Measurements from ENCODE around the gene ACIN1. TPM values are rescaled to one million over a fixed set of nuclear protein-coding genes. Genes with fewer than 3 reads are reported as not detected.
A peak's percentile ranks its signal among the peaks of the same experiment; 100 is the strongest.

Gene ACIN1
- total and polyA plus RNA-seq, 10 of the 15 experiments (the other 5 are each of a cell fraction or from before 2014, with no cell fraction given): 4.3 to 148 (median 93.4) TPM

DNA sequence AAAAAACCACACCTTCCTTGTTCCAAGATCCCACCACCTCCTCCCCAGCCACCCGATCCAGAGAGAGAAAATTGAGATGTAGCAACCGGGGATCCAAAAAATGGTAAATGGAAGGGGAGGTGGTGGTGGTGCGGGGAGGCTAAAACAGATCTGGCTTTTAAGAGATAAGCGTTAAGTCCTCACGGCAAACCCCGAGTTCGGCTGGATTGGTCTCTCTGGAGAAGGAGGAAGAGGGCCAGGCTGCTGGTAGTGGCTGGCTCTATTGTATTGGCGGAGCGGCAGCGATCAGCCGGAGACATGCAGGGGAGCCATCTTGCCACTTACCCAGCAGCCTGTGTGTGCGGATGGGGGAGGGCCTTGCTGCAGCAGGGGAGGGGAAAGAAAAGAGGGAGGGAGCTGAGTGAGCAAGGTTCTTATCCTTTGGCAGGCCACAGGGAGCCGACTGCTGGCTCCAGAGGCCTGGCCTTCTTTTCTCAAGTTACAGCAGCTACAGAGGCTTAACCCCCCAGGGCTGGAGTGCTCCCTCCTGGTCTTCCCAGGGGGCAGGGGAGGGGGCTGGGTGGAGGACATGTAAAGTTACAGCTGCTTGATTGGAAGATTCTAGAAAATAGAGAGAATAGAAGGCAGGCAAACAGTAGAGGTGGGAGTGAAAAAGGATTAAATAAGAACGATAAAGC is 23.6 kb downstream of the ACIN1 start (continued):
- TF ChIP-seq PRDM15 (CRISPR knock-in tag; IDR thresholded peaks at IDR 0.05) (no peak), BCL3 (IDR thresholded peaks at IDR 0.05; ENCODE audit: borderline replicate concordance, insufficient read depth, low read depth, low read length, poor library complexity, severe bottlenecking) (peak; percentile 19), ZNF687 (IDR thresholded peaks at IDR 0.05) (peak; percentile 31; the same call in 1 of the 2 replicates), MTA3 (IDR thresholded peaks at IDR 0.05; ENCODE audit: borderline replicate concordance, low read length) (no peak; the same call in 1 of the 2 replicates), GATAD2B (conservative IDR thresholded peaks at IDR 0.05; ENCODE audit: low read depth) (no peak), ZZZ3 (IDR thresholded peaks at IDR 0.05; ENCODE audit: control insufficient read depth, insufficient read length, low read depth) (no peak), PAX5 (IDR thresholded peaks at IDR 0.05; ENCODE audit: borderline replicate concordance, low read depth, low read length) (0 out of 2 replicates have a peak, but pooled peaks have one; percentile 16), IKZF1 (conservative IDR thresholded peaks at IDR 0.05) (0 out of 2 replicates have a peak, but pooled peaks have one; percentile 21), CREB1 (IDR thresholded peaks at IDR 0.05; ENCODE audit: low read depth) (0 out of 2 replicates have a peak, but pooled peaks have one; percentile 11), NFYB (IDR thresholded peaks at IDR 0.05; ENCODE audit: insufficient read depth, low read depth, low read length) (no peak), SRF (IDR thresholded peaks at IDR 0.05; ENCODE audit: low read depth in 2 of 2, low read length in 2 of 2) (no peak), SIN3A (IDR thresholded peaks at IDR 0.05; ENCODE audit: low read depth, low read length) (peak; percentile 77; the same call in 1 of the 2 replicates), NBN (IDR thresholded peaks at IDR 0.05) (peak; percentile 72; the same call in 1 of the 2 replicates)
- TF ChIP-seq, protein P1, sequence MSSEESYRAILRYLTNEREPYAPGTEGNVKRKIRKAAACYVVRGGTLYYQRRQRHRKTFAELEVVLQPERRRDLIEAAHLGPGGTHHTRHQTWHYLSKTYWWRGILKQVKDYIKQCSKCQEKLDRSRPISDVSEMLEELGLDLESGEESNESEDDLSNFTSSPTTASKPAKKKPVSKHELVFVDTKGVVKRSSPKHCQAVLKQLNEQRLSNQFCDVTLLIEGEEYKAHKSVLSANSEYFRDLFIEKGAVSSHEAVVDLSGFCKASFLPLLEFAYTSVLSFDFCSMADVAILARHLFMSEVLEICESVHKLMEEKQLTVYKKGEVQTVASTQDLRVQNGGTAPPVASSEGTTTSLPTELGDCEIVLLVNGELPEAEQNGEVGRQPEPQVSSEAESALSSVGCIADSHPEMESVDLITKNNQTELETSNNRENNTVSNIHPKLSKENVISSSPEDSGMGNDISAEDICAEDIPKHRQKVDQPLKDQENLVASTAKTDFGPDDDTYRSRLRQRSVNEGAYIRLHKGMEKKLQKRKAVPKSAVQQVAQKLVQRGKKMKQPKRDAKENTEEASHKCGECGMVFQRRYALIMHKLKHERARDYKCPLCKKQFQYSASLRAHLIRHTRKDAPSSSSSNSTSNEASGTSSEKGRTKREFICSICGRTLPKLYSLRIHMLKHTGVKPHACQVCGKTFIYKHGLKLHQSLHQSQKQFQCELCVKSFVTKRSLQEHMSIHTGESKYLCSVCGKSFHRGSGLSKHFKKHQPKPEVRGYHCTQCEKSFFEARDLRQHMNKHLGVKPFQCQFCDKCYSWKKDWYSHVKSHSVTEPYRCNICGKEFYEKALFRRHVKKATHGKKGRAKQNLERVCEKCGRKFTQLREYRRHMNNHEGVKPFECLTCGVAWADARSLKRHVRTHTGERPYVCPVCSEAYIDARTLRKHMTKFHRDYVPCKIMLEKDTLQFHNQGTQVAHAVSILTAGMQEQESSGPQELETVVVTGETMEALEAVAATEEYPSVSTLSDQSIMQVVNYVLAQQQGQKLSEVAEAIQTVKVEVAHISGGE (CRISPR knock-in tag; IDR thresholded peaks at IDR 0.05): no peak
- TF ChIP-seq, protein P2, sequence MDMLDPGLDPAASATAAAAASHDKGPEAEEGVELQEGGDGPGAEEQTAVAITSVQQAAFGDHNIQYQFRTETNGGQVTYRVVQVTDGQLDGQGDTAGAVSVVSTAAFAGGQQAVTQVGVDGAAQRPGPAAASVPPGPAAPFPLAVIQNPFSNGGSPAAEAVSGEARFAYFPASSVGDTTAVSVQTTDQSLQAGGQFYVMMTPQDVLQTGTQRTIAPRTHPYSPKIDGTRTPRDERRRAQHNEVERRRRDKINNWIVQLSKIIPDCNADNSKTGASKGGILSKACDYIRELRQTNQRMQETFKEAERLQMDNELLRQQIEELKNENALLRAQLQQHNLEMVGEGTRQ (IDR thresholded peaks at IDR 0.05; ENCODE audit: borderline replicate concordance, low read depth, low read length): no peak

Data from GM12878 (cell line).